GM19099 (cell line): ENCODE results near the gene FOXN3.

Source experiments
- POLR2A ChIP-seq: IDR thresholded peaks from 3 replicates; pipeline ENCODE4 v1.6.1; 2011; ENCODE audit warnings: low read depth; ENCODE audit not compliant: insufficient read length; ENCODE audit errors: extremely low read depth

FOXN3 gene

GRCh38 chr14:89442280-89442679 lies 25.2 kb upstream of the FOXN3 start:
- no peak for TF ChIP-seq POLR2A

GRCh38 chr14:89440986-89441909 lies 24.2 kb upstream of the FOXN3 start:
- no peak for TF ChIP-seq POLR2A

GRCh38 chr14:89435892-89436656 lies 19.0 kb upstream of the FOXN3 start:
- no peak for TF ChIP-seq POLR2A

- TF ChIP-seq POLR2A, result no peak
These were observed 18.5 kb upstream of the FOXN3 start for GRCh38 chr14:89435492-89435891.

- TF ChIP-seq POLR2A, result no peak
These were observed 15.2 kb upstream of the FOXN3 start for GRCh38 chr14:89432226-89432625.

- TF ChIP-seq POLR2A, result peak; percentile 45
These were observed 13.6 kb upstream of the FOXN3 start for GRCh38 chr14:89430391-89431236.

GRCh38 chr14:89429199-89430181 lies 12.5 kb upstream of the FOXN3 start:
- TF ChIP-seq POLR2A, result no peak

GRCh38 chr14:89428546-89429198 lies 11.6 kb upstream of the FOXN3 start:
- no peak for TF ChIP-seq POLR2A

GRCh38 chr14:89428173-89428523 lies 11.1 kb upstream of the FOXN3 start:
- no peak for TF ChIP-seq POLR2A

- TF ChIP-seq POLR2A, result no peak
These were observed 10.6 kb upstream of the FOXN3 start for GRCh38 chr14:89427426-89428172.

- no peak for TF ChIP-seq POLR2A
These were observed 8.9 kb upstream of the FOXN3 start for GRCh38 chr14:89425931-89426330.

- no peak for TF ChIP-seq POLR2A
These were observed 7.2 kb upstream of the FOXN3 start for GRCh38 chr14:89424241-89424640.

- TF ChIP-seq POLR2A, result no peak
These were observed 5.9 kb upstream of the FOXN3 start for GRCh38 chr14:89422952-89423345.
